ENCODE data around the gene VAT1L. TPM values are rescaled to one million over a fixed set of nuclear protein-coding genes. Genes with fewer than 3 reads are reported as not detected.

Gene VAT1L
- total and polyA plus RNA-seq, 10 of the 15 experiments (the other 5 are each of a cell fraction or from before 2014, with no cell fraction given), result 0.06 to 0.18 (median 0.10) TPM; not detected in 5

DNA sequence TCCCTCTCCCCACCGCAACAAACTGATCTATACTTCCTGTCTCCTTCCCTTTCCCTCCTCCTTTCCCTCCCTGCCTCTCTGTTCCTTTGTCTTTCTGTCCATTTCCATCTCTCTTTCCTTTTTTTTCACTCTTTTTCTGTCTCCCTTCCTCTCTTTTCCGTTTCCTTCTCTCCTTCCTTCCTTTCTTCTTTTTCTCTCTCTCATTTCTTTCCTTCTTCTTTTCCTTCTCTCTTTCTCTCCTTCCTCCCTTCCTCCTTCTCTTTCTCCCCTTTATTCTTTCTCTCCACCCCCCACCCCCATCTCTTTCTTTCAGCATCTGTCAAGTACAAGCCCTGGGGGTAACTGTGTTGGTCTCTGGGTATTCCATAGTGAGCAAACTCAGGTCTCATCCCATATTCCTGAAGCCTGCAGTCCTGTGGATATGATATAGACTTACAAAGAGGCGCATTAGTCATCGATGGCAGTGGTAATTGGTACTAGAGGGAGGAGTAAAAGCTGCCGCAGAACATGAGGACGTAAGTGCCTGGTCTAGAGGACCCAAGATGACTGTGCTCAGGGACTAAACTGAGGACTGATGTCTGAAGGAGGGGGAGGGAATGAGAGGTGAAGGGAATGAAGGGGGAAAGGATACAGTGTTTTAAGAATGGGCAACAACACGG, 50.4 kb downstream of the VAT1L start (continued):
- TF ChIP-seq ELK1 (IDR thresholded peaks at IDR 0.05; ENCODE audit: low read depth, low read length), result no peak

GRCh38 chr16:77840093-77840492, 51.7 kb downstream of the VAT1L start:
- 28% methylated on average over 5 of the region's 5 CpGs for WGBS (ENCODE audit: insufficient coverage, insufficient replicate concordance, low lambda C conversion rate, missing lambda C conversion rate)
- H2AFZ ChIP-seq (ENCODE audit: control insufficient read depth, low read depth, low read length), result no peak overlapping the region
- H3K4me2 ChIP-seq (ENCODE audit: control insufficient read depth, insufficient read depth), result no peak overlapping the region
- ChIA-PET RAD21 (ENCODE audit: unreplicated experiment) (no interaction called here), SMC1A (ENCODE audit: uncharacterized antibody, unreplicated experiment) (no interaction called here), CTCF (no interaction called here), POLR2A (no interaction called here)
- ATAC-seq (no peak), DNase-seq (ENCODE audit: low read depth, low spot score) (no peak), FAIRE-seq (no peak)
- intact Hi-C loops (cut with micrococcal nuclease; ENCODE audit: unreplicated experiment), result no loop called here
- no TSS peak for BruUV-seq (replicated peaks)
- no peaks in the 10 kb centered on the region for H3K36me3 ChIP-seq (ENCODE audit: control insufficient read depth in 2 of 2, insufficient read depth in 2 of 2, low read length in 1 of 2)
- H4K20me1 ChIP-seq (ENCODE audit: control insufficient read depth, insufficient read depth), result no peaks in the 10 kb centered on the region
- H3K27ac ChIP-seq (ENCODE audit: control insufficient read depth, insufficient read depth), result no peak overlapping the region
- H3K27me3 ChIP-seq (replicated peaks in 1 of 2; ENCODE audit: control insufficient read depth in 2 of 2, insufficient read depth in 2 of 2, low read length in 1 of 2), result peaks cover 0 to 5% of the 10 kb centered on the region in 2 experiments; a peak in 2 of 4 replicates
- TF ChIP-seq SREBF2 (IDR thresholded peaks at IDR 0.05; ENCODE audit: low read length) (no peak), IRF4 (IDR thresholded peaks at IDR 0.05; ENCODE audit: low read depth, low read length) (no peak), SKIL (IDR thresholded peaks at IDR 0.05; ENCODE audit: low read depth, poor library complexity, severe bottlenecking) (no peak)
- TF ChIP-seq, protein P1, sequence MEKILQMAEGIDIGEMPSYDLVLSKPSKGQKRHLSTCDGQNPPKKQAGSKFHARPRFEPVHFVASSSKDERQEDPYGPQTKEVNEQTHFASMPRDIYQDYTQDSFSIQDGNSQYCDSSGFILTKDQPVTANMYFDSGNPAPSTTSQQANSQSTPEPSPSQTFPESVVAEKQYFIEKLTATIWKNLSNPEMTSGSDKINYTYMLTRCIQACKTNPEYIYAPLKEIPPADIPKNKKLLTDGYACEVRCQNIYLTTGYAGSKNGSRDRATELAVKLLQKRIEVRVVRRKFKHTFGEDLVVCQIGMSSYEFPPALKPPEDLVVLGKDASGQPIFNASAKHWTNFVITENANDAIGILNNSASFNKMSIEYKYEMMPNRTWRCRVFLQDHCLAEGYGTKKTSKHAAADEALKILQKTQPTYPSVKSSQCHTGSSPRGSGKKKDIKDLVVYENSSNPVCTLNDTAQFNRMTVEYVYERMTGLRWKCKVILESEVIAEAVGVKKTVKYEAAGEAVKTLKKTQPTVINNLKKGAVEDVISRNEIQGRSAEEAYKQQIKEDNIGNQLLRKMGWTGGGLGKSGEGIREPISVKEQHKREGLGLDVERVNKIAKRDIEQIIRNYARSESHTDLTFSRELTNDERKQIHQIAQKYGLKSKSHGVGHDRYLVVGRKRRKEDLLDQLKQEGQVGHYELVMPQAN (conservative IDR thresholded peaks at IDR 0.05), result no peak
- H3K9me3 ChIP-seq (replicated peaks; ENCODE audit: control insufficient read depth, insufficient read depth, low read length), result no peaks in the 10 kb centered on the region
- in situ Hi-C loops (cut with MboI), result no loop called here
- H3K4me3 ChIP-seq, result no peak overlapping the region
- H3K9ac ChIP-seq (ENCODE audit: control insufficient read depth, insufficient read depth, low read length), result no peak overlapping the region
- no peaks in the 10 kb centered on the region for H3K4me1 ChIP-seq (ENCODE audit: control insufficient read depth, insufficient read depth, low read length)
- H3K79me2 ChIP-seq (ENCODE audit: control insufficient read depth, insufficient read depth, low read length), result no peaks in the 10 kb centered on the region
